ENCODE data around the gene SYCP2.

SYCP2 gene

DNA sequence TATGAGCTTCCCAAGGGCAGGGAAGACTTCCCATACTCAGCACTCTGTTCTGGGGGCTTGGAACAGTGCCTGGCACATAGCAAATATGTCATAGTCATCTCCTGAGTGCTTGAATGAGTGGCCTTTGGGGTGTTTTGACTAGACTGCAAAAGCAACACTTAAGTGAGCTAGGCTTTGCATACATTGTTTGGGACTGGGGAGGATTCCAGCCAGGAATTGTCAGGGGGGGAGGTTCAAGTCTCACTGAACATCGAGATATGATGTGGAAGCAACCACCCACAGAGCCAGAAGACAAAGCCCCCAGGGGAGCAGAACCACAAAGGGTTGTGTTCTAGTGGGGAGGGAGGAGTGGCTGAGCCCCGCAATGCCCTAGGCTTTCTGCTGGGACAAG is 98.4 kb downstream of the SYCP2 start:
- no peak for DNase-seq

DNA sequence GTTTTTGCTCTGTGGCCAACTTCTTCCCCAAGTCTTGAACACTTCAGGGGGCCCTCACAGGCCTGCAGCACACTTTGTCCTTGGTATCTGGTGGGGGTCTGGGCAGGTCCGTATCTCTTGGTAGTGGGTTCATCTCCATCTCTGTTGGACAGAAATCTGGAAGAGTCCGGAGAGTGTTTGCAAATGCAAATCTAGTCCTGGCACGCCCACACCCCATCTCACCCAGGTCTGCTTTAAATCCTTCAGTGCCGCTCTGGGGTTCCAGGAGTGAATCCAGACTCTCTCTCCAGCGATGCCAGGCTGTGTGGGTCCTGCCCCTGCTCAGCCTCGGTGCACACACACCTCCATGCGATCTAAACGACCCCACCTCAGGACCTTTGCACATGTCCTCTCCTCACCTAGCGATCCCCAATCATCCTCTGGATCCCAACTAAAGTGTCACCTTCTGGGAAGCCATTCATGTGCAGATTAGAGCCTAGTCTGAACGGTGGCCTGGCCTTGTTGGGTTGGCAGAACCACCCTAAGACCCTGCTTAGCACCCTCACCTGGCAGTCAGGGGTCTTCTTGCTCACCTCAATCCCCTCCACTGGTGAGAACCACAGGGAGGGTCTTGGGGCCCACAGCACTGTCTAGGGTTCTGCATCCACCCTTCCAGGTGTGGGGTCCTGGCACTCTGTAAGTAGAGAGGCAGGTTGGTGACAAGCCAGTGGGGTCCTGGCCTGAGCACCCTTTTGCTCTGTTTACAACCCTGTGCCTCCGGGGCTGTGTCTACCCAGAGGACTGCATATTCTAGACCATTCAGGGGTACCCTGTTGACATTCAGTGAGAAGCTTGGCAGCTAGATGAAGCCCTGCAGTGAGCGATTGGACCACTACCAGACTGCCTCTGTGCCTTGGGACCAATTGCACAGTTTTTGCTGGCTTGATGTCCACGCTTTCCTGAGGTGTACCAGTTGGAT is 100.8 kb downstream of the SYCP2 start:
- DNase-seq: no peak

DNA sequence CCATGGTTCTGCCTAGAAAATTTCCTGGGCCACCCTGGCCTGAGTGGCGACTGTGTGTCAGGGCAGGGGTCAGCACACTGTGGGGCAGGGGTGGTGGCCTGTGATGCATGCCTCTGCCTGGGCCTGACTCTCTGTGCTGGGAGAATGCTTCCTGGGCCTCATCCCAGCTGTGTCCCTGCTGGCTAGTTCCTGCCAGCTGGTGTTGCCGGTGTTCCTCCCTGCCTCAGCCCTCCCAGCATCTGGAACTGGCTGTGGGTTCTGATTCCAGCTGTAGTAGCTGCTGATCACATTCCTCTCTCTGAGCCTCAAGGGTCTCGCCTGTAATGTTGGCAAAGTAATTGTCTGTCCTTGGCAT is 101.5 kb downstream of the SYCP2 start:
- DNase-seq: no peak

DNA sequence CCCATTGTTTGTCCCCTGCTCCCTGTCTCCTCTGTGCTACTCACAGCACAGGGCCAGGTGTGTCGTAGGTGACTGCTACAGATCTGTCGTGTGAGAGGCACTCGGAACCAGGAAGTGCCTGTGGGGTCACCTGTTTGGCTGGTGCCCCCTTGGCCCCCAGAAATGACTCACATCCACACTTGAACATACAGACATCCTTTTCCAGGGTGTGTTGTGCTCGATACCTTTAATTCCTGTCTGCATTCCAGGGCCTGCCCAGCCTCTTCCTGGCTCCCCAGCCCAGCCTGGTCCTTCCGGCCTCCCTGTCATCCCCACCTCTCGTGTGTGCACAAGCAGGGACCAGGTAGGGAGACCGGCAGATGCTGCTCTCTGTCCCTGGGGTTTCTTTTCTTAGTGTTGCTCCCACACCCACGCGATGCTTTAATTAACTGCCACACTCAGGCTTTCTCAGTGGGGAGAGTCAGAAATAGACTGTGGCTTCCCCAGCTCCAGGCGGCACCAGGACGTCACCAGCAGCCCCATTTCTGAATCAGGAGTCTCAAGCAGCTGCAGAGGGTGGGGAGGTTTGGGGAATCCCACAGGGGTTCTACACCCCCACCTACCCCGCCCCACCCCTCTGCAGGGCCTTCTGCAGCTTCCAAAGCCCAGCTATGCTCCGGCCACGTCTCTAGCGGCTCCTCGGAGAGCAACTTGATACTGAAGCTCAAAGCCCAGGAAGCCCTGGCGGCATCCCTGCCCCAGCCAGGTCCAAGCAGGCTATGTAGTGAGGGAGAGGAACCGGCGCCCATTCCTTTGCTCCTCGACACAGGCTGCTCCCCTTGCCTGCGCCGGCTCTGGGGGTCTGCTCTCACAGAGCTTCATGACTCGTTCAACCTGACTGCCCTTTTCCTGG is 102.2 kb downstream of the SYCP2 start:
- DNase-seq: no peak

DNA sequence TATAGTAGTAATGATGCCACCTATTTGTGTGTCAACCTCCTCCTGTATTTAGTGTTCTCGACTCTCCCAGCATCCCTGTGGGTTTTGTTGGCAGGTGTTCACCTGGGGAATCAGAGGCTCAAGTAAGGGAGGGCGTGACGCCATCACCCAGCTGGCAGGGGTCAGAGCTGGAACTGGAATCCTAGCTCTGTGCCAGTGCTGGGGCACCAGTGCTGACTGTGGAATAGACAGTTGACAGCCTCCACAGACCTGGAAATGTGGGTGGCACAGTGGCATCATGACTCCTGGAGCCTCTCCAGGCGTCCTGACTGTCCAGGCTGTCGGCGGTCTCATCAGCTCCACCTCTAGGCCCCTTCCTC is 102.8 kb downstream of the SYCP2 start:
- DNase-seq: no peak

DNA sequence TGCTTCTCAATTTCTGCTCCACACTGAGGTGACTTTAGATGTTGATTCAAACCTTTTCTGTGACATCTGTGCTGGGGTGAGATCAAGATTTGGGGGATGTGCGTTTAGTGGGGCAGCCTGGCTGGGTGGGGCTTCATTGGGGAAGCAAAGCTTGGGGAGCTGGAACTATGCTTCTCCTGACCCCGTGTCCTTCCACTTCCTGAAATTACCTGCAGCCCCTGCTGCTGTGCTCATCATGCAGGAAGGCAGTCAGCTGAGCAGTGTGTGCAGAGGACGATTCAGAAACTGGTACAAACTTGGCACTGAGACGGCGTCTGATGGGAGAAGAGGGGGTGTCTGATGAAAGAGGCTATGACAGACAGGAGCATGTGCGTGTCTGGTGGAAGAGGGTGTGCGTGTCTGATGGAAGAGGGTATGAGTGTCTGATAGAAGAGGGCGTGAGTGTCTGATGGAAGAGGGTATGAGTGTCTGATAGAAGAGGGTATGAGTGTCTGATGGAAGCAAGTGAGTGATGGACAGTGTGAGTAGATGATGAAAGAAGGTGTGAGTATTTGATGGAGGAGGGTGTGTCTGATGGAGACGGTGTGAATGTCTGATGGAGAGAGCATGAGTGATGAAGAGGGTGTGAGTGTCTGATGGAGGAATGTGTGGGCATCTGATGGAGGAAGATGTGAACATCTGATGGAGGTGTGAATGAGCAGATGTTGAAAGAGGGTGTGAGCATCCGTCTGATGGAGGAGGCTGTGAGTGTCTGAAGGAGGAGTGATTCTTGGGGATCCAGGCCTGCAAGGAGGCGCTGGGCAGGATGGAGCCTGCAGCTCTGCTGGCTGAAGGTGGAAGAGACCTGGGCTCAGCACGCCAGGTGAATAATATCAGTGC is 103.4 kb downstream of the SYCP2 start:
- no peak for DNase-seq

DNA sequence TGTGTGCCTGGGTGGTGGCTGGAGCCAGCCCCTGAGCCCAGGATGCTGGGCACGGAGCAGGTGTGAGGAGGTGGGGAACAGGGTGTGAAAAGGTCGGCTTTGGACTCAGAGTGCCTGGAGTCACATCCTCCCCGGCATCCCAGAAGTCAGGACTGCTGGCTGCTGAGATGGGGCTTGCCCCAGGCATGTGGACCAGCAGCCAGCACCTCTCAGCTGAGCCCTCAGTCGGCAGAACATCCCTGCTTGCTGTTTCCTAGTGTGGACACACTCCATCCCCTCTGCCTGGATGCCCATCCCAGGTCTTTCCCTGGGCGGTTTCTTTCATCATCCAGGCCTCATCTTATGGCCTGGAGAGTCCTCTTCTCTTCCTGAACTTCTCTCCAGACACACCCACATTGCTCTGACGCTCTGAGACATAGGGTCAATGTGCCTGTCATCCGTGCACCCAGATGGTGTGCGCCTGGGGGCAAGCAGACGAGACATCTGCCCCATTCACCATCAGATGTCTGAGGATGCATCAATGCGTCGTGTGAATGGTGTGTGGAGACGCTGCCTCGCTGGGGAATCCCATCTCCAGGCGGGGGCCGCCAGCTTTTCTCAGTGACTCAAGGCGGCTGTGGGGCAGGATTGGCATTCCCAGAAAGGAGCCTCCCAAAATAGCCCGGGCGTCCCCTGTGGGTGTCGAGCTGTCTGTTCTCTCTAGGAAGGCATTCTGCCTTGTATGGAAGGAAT is 104.2 kb downstream of the SYCP2 start:
- no peak for DNase-seq

DNA sequence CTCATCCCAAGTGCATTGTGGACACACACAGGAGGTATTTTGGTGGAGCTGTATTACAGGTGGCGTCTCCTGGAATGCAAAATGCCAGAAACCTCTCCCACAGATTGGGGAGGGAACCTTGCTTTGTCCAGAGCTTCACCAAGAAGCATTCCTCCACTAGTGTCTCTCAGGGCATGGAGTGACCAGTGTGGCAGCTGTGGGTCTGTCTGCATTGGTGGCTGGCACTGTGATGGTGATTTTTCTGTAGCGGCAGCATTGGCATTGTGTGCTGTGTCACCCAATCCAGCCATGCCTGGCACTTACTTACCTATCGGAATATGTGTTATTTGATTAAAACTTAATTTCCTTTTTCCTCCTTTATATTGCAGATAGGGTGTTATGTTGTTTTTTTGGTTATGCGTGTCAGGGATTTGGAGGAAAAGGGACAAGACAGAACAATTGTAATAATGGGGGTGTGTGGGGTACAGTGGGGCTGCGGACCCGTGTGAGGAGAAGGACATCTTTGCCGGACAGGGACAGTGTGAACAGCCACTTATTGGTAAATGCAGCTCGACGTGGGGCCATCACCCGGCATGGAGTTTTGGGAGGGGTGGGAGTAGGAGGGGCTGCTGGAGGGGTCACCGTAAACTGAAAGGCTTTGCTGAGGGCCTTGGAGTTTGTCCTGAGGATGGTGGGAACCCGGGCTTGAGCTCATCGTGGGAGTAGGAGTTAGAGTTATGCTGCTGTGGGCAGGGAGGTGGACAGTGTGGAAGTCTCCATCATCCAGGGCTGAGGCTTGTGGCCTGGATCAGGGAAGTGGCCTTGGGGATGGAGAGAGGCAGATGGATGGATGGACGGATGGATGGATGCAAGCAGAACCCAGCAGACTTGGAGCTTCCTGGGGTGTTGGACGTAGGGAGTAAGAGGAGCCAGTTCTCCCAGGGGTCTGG is 105.0 kb downstream of the SYCP2 start:
- DNase-seq: no peak

DNA sequence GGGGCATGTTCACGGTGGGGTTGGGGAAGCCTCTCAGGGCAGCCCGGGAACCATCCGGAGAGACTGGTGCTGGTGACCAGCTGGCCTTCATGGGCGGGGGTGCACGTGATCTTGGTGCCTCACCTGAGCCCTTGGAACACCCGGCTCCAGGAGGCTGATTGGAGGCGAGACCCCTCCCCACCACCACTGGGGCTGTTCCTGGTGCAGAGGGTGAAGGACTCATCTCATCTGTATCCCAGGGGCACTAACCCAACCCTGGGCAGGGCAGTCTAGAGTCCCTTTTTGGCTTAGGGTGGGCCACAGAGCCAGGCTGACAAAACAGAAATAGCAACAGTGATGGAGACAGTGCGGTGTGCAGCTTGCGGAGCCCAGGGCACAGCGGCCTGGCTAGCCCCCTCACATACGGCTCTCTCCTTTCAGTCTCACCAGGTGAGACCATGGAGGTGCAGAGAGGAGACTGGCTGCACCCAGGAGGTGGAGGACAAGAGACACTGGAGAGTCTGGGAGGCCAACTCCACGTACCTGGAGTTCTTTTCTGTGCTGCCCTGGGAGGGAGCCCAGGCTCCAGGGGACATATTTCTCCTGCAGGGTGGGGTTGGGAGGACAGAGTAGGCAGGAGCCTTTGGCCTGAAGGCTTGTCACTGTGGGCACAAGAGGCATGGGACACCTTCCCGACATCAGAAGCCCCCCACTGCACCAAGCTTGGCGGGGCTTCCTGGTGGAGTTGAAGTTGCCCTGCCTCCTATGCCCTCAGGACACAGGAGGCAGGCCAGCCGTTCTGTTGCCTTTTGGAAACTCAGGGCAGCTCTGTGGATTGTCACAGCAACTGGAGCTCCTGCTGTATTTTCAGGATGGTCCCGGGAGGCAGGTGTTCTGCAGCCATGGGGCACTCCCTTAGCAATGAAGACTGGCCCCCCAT is 106.0 kb downstream of the SYCP2 start:
- DNase-seq: no peak

DNA sequence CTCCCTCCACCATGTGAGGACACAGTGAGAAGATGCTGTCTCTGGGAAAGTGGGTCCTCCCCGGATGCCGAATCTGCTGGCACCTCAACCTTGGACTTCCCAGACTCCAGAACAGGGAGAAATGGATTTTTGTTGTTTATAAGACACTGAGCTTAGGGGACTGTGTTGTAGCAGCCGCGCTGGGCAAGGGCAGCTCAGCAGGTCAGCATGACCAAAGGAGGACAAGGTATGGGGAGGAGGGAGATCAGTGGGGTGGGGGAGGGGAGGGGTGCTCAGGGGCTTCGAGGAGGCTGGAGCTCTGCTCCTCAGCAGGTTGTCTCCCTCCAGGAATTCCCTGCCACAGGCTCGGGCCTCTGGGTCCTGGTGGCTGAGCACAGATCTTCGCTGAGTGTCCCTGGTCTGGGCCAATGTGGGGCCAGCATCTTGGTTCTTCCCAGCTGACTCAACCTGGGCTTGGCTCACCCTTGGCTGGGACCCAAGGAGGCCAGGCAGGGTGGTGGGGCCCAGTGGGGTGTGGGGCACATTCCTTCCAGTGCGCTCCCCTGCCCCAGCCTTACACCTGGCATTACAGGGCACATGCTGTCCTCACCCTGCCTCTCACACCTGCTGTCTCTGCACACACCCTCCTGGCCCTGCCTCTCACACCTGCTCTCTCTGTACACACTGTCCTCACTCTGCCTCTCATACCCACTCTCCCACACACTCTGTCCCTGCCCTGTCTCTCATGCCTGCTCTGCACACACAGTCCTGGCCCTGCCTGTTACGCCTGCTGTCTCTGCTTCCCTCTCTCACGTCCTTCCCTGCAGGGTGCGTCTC is 107.3 kb downstream of the SYCP2 start:
- DNase-seq: no peak

DNA sequence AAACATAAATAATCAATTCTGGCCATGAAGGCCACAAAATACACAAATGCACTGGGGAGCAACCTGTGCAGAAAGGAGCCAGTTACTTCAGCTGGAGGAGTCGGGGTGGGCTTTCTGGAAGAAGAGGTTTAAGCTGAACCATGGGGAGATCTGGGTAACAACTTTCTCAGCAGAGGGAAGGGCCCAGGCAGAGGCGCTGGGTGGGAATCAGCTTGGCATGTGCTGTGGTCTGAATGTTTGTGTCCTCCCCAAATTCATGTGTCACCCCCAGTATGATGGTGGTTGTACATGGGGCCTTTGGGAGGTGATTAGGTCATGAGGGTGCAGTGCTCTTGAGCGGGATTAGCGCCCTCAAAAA is 107.9 kb downstream of the SYCP2 start:
- DNase-seq: no peak

DNA sequence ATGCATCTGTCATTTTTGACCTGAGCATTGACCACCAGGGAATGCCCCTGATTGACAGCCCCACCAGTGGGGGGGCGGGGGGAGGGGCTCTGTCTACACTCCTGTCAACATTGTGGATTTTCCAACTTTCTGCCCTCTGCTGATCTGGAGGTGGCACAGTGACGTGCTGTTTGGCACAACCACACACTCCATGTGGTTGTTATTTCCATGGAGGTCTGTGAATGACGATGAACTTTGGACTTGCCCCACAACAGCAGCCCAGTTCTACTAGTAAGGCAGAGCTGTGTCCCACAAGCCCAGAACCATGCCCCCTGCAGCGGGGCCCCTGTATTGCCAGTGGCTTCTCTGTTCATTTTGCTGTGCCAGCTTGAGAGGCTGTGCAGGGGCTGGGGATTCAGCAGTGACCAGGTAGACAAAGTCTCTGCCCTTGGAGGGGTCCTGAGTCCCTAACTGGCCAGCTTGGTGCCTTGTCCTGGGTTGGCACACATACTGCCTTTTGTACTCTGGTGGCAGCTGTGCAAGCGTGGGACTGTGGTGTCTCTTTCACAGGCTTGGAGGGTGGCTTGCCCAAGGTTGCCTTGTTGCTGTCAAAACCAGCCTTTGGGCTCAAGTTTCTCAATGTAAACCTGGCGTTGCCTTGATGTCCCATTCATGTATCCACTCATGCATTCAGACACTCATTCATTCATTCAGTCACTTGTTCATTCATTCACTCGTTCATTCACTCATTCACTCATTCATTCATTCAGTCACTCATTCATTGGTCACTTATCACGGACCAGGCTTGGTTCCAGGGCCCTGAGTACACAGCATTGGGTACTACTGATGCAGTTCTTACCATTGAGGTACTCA is 108.5 kb downstream of the SYCP2 start:
- DNase-seq: no peak

DNA sequence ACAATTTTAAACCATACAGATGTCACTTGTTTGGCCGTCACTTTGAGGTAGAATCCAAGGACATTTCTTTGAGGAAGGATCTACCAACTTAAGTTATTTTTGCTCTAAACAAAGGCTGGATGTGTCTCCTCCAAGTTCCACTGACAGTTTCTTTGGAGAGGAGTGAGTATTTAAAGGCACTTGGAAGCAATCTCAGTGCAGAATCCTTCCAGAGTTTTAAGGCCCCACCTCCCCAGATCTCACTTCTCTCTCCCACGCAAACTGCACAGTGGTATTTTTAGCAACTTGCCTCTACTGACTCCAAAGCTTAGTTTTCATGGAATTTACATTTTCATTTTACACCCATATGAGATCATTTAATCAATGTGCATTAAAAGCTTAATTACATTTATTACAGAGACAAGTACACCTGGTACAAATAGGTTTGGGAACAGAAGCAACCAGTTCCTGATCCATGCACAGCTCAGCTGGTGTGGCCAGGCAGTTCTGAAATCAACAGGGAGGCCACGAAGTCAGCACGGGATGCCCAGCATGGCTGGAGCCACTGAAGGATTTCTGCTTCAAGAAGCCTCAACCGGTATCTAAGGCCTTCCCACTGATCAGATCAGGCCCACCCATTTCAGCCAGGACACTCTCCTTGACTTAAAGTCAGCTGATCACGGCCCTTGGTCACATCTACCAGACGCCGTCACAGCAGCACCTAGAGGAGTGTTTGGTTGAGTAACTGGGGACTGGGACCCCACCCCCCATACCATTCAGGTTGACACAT is 109.8 kb downstream of the SYCP2 start:
- DNase-seq: no peak

DNA sequence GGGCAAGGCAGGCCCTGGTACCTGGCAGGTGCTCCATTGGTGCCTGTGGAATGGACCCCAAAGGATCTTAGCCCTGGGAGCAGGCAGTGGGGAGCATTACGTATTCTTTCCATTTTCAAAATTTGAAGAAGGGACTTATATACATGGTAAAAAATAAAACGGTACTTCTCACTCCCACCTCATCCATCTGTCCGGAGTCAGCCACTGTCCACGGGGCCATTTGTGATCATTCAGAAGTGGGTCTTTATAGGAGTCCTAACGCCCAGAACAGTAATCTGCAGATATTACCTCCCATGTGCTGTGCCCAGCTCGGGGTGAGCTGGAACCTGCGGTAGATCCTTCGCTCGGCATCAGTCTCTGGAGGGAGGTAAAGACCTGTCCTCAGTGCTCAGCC is 110.4 kb downstream of the SYCP2 start:
- no peak for DNase-seq

DNA sequence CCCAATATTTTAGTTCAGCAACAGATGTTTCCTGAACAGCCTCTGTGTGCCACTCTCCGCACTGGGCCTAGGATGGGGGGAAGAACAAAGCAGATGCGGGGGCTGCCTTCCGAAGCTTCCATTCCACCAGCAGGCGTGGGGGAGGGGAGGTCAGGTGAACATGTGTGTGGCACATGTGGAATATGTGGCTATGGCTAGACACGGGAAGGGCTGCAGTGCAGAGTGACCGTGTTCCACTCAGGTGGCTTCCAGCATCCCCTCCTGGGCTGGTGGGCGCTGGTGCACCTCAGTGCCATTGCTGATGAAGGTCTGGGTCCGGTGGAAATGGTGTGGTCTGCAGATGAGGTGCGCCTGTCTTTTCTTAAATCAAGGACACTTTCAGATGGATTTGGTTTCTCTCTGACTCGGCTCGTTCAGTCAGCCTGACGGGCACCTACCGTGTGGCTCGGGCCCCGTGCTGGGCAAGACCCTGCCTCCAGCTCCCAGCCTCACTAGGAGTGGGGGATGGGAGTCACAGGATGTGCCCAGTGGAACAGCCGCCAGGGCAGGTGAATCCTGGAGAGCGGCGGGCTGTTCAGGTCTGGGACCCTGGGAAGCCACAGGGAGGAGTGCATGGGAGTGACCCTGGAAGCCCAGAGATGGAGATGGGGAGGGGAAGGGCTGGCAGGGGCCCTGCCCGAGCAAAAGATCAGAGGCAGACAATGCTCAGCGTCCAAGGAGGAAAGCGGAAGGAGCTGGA is 111.0 kb downstream of the SYCP2 start:
- no peak for DNase-seq

DNA sequence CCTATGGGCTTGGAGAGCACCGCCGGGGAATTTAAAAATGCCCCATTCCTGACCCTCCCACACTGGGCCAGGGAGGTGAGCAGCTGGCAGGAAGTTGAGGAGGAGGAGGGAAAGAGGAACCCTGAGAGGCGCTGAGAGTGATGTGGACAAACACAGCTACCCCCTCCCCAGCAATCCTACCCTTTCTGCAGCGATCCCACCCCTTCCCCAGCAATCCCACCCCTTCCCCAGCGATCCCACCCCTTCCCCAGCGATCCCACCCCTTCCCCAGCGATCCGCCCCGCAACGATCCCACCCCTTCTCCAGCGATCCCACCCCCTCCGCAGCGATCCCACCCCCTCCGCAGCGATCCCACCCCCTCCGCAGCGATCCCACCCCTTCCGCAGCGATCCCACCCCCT is 111.6 kb downstream of the SYCP2 start:
- DNase-seq: no peak

DNA sequence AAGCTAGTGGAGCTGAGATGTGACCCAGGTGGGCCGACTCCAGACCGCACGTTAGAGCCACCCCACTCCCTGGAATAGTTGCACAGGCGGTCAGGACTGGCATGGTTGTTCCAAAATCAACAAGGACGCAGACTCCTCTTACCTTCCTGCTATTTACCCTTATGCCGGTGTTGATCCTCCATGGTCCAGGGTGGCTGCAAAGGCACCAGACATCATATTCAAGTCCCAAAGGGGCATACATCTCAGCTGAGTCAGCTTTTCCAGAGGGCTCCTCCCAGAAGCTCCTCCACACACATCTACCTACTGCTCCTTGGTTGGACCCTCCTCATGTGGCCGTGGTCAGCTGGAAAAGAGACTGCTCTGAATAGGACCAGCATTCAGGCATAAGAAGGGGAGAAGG is 112.2 kb downstream of the SYCP2 start:
- DNase-seq: no peak
